AG04449 (cell line): Measurements from ENCODE around the gene SCGN.

Experiments
- CTCF ChIA-PET: fragments of 350-600 bp; formaldehyde crosslinking; extraction: SDS; loops from one replicate; lab custom pipeline; 2021; ENCODE audit warnings: antibody characterized with exemption; lab: Yijun Ruan, JAX
- POLR2A ChIA-PET: fragments of 400-600, 350-600 bp; formaldehyde crosslinking; extraction: SDS; loops from one replicate; lab custom pipeline; 2020; ENCODE audit warnings: antibody characterized with exemption, inconsistent platforms; lab: Yijun Ruan, JAX
- DNase-seq: peaks from one replicate; pipeline ENCODE4 v3.0.0-alpha.2; 2010; ENCODE audit warnings: low read depth, low spot score
- H3K4me3 ChIP-seq: 2 replicates; pipeline ENCODE4 v1.5.1; 2011; ENCODE audit warnings: low read depth, mild to moderate bottlenecking, control low read depth, low read length
- TF ChIP-seq, protein P1 (sequence below): IDR thresholded peaks from one replicate; pipeline ENCODE4 v1.5.1; 2011; ENCODE audit warnings: mild to moderate bottlenecking, moderate library complexity, low read length, control low read depth, inconsistent platforms; ENCODE audit not compliant: insufficient read depth; ENCODE audit errors: missing control alignments

The SCGN gene

DNA sequence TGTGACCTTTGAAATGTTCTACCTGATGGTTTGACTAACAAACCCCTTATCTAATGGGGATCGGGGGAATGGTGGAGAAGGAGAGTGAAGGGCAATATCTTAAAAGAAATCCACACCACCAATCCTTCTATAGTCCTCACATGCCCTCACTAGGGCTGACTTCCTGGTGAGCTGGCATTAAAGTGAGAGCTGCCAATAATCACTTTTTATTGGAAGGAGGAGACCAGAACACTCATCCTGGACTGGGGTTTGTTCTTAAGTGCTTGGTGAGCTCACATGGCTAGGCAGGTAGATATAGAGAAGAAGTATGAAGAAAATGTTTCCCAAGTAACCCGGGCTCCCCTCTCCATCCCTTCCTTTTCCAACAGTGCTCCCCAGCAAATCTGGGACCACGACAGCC, 49.8 kb downstream of the SCGN start:
- DNase-seq: no peak
- ChIA-PET POLR2A (no interaction called here), CTCF (no interaction called here)
- H3K4me3 ChIP-seq: no peak overlapping the region
- TF ChIP-seq, protein P1, sequence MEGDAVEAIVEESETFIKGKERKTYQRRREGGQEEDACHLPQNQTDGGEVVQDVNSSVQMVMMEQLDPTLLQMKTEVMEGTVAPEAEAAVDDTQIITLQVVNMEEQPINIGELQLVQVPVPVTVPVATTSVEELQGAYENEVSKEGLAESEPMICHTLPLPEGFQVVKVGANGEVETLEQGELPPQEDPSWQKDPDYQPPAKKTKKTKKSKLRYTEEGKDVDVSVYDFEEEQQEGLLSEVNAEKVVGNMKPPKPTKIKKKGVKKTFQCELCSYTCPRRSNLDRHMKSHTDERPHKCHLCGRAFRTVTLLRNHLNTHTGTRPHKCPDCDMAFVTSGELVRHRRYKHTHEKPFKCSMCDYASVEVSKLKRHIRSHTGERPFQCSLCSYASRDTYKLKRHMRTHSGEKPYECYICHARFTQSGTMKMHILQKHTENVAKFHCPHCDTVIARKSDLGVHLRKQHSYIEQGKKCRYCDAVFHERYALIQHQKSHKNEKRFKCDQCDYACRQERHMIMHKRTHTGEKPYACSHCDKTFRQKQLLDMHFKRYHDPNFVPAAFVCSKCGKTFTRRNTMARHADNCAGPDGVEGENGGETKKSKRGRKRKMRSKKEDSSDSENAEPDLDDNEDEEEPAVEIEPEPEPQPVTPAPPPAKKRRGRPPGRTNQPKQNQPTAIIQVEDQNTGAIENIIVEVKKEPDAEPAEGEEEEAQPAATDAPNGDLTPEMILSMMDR: no peak

DNA sequence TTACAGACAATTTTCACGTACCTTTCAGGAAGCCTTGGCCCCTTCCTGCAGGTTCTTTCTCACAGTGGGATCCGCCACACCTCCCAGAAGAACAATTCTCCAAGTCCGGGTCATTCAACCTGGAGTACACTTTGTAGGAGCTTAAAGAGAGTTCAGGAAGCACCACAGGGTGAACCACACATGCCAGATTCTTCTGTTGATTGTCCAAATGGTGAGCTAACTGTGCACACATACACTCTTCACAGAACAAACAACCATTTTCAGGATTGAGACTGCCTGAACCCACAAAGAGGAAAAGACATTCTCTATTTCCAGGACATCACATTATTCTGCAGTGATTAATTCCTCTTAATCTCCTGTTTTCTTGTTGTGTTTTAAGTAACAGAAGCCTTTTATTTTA, 51.0 kb downstream of the SCGN start:
- ChIA-PET CTCF (interaction anchor here (1.0 kb wide), 1 partner anchor 15 kb away, joined by 4 read pairs; no protein-coding TSS in a partner anchor), POLR2A (no interaction called here)
- DNase-seq: no peak
- TF ChIP-seq, protein P1: no peak
- no peak overlapping the region for H3K4me3 ChIP-seq

DNA sequence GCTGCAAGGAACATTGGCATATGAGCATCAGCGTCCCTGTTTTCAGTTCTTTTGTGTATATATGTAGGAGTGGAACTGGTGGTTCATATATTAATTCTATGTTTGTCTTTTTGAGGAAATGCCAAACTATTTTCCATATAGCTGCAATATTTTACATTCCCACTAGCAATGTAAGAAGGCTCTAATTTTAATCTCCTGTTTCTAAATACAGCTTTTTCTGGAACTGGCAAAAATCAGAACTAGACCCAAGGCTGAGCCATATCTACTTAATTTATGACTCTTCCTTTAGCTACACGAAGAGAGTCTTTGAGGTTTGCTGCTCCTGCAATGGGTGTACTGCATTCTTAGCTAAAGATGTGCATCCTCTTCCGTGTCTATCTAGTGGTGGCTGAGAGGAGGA, 52.0 kb downstream of the SCGN start:
- no peak for DNase-seq
- ChIA-PET CTCF (no interaction called here), POLR2A (no interaction called here)
- H3K4me3 ChIP-seq: no peak overlapping the region
- TF ChIP-seq, protein P1: no peak

DNA sequence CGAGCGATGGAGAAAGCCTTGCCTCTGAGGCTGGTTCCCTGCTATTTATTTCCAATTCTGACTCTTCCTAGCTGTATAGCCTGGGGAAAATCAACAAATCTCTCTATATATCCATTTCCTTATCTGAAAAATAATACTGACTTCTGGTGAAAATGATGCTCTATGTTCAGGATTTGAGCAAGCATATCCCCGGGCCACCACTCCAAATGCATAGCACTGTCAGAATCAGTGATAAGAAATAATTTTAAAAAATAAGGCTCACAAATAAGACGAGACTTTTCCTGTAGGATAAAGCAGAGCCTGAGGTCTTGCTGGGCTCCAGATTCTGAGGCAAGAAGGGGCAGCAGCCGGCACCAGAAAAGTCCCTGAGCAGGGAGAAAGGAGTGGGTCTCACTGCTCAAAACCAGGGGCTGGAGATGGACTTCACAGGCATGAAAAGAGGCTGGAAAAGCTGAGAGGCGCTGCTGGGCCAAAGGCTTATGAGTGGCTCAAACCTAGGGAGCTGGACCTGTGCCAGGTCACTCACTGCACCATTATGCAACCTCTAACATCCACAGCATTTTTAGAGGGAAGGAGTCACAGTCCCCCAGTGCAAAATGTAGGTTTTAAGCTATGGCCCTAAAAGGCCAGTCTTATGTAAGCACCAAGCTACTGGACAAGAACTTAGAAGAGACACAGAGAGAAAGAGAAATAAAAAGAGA, 54.4 kb downstream of the SCGN start:
- TF ChIP-seq, protein P1: no peak
- ChIA-PET POLR2A (no interaction called here), CTCF (interaction anchor here (1.5 to 1.8 kb wide), 2 partner anchors 12 to 14 kb away, joined by 5 to 6 read pairs; no protein-coding TSS in a partner anchor)
- no peak for DNase-seq
- no peak overlapping the region for H3K4me3 ChIP-seq

DNA sequence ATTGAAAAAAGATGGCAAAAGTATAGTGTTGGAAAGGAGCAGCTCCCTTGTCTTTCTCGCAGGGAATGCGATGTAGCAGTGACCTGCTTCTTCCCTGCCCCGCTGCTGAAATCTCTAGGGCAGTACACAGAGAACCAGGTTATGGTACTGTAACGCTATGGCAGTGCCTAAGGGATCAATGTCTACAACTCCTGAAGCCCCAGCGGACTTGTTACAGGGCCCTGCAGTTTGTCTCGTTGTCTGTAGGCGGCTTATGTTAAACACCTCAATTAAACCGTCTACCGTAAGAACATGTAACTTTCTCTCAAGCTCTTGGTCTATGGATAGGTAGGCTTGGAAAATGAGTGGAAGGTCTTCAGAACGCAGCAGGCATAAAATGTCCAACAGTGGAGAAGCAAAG, 57.7 kb downstream of the SCGN start:
- TF ChIP-seq, protein P1: no peak
- H3K4me3 ChIP-seq: no peak overlapping the region
- CTCF ChIA-PET: no interaction called here
- POLR2A ChIA-PET: no interaction called here
- no peak for DNase-seq

DNA sequence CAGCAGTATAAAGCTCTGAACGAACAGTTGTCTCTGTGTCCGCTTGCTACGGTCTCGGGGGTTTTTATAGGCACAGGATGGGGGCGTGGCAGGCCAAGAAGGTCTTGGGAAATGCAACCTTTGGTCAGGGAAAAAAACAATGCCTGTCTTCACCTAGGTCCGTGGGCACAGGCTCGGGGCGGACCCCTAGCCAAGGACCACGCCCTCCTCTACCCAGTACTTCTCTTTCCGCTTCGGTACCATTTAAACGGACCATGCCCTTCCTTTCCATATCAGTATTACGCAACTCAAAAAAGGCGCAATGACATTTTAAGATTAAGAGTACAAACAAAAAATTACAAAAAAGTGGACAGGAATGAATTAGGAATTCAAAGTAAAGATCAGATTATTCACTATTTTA, 58.3 kb downstream of the SCGN start:
- H3K4me3 ChIP-seq: no peak overlapping the region
- ChIA-PET CTCF (no interaction called here), POLR2A (no interaction called here)
- no peak for DNase-seq
- TF ChIP-seq, protein P1: no peak
